Measurements from ENCODE around the gene STK11IP. TPM values are rescaled to one million over a fixed set of nuclear protein-coding genes. Genes with fewer than 3 reads are reported as not detected.

Gene STK11IP
- total and polyA plus RNA-seq, 9 of the 15 experiments (the other 6 are each of a cell fraction or from before 2014, with no cell fraction given): 0.52 to 21.7 (median 5.6) TPM

DNA sequence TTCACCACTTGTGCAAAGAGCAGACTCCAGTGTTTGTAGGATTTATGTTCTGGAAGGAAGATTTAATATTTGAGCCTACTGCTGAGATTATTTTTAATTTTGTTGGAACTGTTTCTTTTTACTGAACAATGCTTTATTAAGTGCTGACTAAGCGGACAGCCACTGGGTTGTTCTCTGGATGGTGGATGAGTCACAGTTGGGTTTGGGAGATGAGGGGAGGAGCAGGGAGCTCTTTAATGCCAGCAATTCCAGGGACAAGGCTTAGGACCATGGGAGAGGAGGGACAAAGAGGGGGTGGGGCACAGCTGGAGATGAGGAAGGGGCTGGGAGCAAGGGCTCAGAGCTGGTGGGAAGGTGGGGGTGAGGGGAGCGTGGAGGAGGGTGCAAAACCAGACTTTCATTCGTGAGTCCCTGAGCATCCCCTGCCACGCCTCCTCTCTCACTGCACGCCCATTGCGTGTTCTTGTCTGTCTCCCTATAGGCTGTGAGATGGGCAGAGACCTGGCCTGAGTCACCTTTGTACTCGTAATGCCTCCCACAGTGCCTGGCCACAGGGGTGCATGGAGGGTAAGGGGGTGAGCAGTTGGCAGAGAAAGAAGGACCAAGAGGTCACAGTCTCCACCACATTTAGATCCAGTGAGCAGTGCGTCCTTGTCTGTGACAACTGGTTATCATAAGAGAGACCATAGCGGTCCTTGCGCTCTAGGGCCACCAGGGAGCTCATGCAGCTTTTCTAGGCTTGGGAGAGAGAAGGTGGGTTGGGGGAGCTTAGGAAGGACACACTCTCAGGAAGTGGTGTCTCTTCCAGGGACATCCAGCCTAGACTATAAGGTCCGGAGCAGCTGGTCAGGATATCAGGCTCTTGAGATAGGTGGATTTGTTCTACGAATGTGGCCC lies 48.2 kb downstream of the STK11IP start (continued):
- TF ChIP-seq, protein P1, sequence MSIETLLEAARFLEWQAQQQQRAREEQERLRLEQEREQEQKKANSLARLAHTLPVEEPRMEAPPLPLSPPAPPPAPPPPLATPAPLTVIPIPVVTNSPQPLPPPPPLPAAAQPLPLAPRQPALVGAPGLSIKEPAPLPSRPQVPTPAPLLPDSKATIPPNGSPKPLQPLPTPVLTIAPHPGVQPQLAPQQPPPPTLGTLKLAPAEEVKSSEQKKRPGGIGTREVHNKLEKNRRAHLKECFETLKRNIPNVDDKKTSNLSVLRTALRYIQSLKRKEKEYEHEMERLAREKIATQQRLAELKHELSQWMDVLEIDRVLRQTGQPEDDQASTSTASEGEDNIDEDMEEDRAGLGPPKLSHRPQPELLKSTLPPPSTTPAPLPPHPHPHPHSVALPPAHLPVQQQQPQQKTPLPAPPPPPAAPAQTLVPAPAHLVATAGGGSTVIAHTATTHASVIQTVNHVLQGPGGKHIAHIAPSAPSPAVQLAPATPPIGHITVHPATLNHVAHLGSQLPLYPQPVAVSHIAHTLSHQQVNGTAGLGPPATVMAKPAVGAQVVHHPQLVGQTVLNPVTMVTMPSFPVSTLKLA (conservative IDR thresholded peaks at IDR 0.05): no peak
- TF ChIP-seq, protein P2, sequence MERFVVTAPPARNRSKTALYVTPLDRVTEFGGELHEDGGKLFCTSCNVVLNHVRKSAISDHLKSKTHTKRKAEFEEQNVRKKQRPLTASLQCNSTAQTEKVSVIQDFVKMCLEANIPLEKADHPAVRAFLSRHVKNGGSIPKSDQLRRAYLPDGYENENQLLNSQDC (CRISPR knock-in tag; IDR thresholded peaks at IDR 0.05): no peak
- TF ChIP-seq CEBPG (CRISPR knock-in tag; IDR thresholded peaks at IDR 0.05) (no peak), CEBPG (tag; conservative IDR thresholded peaks at IDR 0.05 in 1 of 2, IDR thresholded peaks at IDR 0.05 in 1 of 2) (no peak), SNIP1 (IDR thresholded peaks at IDR 0.05; ENCODE audit: low read depth) (no peak), TRIM28 (IDR thresholded peaks at IDR 0.05) (no peak), CXXC5 (CRISPR knock-in tag; IDR thresholded peaks at IDR 0.05) (no peak), POLR2H (tag; IDR thresholded peaks at IDR 0.05; ENCODE audit: low read depth) (no peak), ZNF316 (IDR thresholded peaks at IDR 0.05) (peak; percentile 98), TEAD4 (IDR thresholded peaks at IDR 0.05; ENCODE audit: low read length) (no peak), TEAD4 (CRISPR knock-in tag; IDR thresholded peaks at IDR 0.05; ENCODE audit: borderline replicate concordance) (no peak), SMARCA5 (IDR thresholded peaks at IDR 0.05) (no peak), NFIX (CRISPR knock-in tag; IDR thresholded peaks at IDR 0.05; ENCODE audit: low read depth) (no peak), NFYB (IDR thresholded peaks at IDR 0.05; ENCODE audit: extremely low read depth, insufficient read length) (no peak), RBBP5 (IDR thresholded peaks at IDR 0.05; ENCODE audit: borderline replicate concordance, insufficient read depth, low read length, poor library complexity, severe bottlenecking) (no peak), SAFB2 (IDR thresholded peaks at IDR 0.05; ENCODE audit: borderline replicate concordance, low read depth, low read length, severe bottlenecking) (no peak), ZNF134 (CRISPR knock-in tag; conservative IDR thresholded peaks at IDR 0.05) (no peak)
- TF ChIP-seq, protein P3, sequence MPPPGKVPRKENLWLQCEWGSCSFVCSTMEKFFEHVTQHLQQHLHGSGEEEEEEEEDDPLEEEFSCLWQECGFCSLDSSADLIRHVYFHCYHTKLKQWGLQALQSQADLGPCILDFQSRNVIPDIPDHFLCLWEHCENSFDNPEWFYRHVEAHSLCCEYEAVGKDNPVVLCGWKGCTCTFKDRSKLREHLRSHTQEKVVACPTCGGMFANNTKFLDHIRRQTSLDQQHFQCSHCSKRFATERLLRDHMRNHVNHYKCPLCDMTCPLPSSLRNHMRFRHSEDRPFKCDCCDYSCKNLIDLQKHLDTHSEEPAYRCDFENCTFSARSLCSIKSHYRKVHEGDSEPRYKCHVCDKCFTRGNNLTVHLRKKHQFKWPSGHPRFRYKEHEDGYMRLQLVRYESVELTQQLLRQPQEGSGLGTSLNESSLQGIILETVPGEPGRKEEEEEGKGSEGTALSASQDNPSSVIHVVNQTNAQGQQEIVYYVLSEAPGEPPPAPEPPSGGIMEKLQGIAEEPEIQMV (tag; conservative IDR thresholded peaks at IDR 0.05; ENCODE audit: low read depth): no peak

All from K562 (cell line).